NCI-H2171 (cell line): ENCODE data around the gene GGN.
"Not testable (repeated sequence)": the region's sequence is repeated elsewhere in the genome, so short reads cannot be mapped to it uniquely, and the experiment has no call there.

Experiments
- DNase-seq: peaks from one replicate; lab custom pipeline; 2025; lab: John Stamatoyannopoulos, UW

Gene GGN

GRCh38 chr19:38411898-38412297 is 24.1 kb upstream of the GGN start:
- not testable (repeated sequence) for DNase-seq

- no peak for DNase-seq
These were observed 23.3 kb upstream of the GGN start for GRCh38 chr19:38411041-38411712.

GRCh38 chr19:38410407-38410806 is 22.6 kb upstream of the GGN start:
- not testable (repeated sequence) for DNase-seq

GRCh38 chr19:38409631-38410133 is 21.8 kb upstream of the GGN start:
- peak; percentile 21 for DNase-seq

GRCh38 chr19:38405276-38405675 is 17.4 kb upstream of the GGN start:
- no peak for DNase-seq

- DNase-seq = no peak
These were observed 17.0 kb upstream of the GGN start for GRCh38 chr19:38404858-38405257.

- peak; percentile 97 for DNase-seq
These were observed 15.3 kb upstream of the GGN start, which contains the start of gene FAM98C for GRCh38 chr19:38402967-38403674. Gene FAM98C (plus strand): TSS chr19:38403093. CDS start chr19:38403154, 61 bp downstream.

GRCh38 chr19:38402623-38402966 is 14.8 kb upstream of the GGN start:
- no peak for DNase-seq

- no peak for DNase-seq
These were observed 13.3 kb upstream of the GGN start for GRCh38 chr19:38401148-38401547.

- no peak for DNase-seq
These were observed 12.5 kb upstream of the GGN start for GRCh38 chr19:38400361-38400760.

- no peak for DNase-seq
These were observed 11.7 kb upstream of the GGN start for GRCh38 chr19:38399537-38399936.

GRCh38 chr19:38399081-38399480 is 11.2 kb upstream of the GGN start:
- no peak for DNase-seq

GRCh38 chr19:38395381-38396114 is 7.7 kb upstream of the GGN start:
- peak; percentile 20 for DNase-seq

GRCh38 chr19:38394488-38394887 is 6.7 kb upstream of the GGN start:
- peak; percentile 57 for DNase-seq

GRCh38 chr19:38392707-38393308 is 5.0 kb upstream of the GGN start:
- no peak for DNase-seq

GRCh38 chr19:38391911-38392464 is 4.2 kb upstream of the GGN start:
- no peak for DNase-seq

- no peak for DNase-seq
These were observed 2.4 kb upstream of the GGN start for GRCh38 chr19:38389957-38390924.

GRCh38 chr19:38389101-38389925 is 1.5 kb upstream of the GGN start:
- peak; percentile 8 for DNase-seq

- peak; percentile 53 for DNase-seq
These were observed 691 bp upstream of the GGN start, which contains the start of gene SPRED3 for GRCh38 chr19:38388349-38389100. Gene SPRED3 (plus strand): TSS chr19:38388697. CDS start chr19:38390303, 1,606 bp downstream.
